HG03039 (cell line): Measurements from ENCODE around the gene FIGN.

ENCODE experiments used
- ATAC-seq: cut with Tn5 transposase; IDR thresholded peaks from one replicate; pipeline ENCODE4 v1.9.1; 2021; ENCODE audit warnings: mild to moderate bottlenecking, moderate library complexity; ENCODE audit not compliant: unreplicated experiment

FIGN gene

GRCh38 chr2:163737563-163737962 lies 1.8 kb upstream of the FIGN start:
- ATAC-seq = no peak

- ATAC-seq = no peak
Measured at GRCh38 chr2:163737190-163737439, 1.3 kb upstream of the FIGN start.

- ATAC-seq = no peak
Measured at GRCh38 chr2:163736433-163737189, 803 bp upstream of the FIGN start.

GRCh38 chr2:163734881-163735684 lies 725 bp downstream of the FIGN start:
- no peak for ATAC-seq

- no peak for ATAC-seq
Measured at GRCh38 chr2:163734401-163734800, 1.4 kb downstream of the FIGN start.

GRCh38 chr2:163733956-163734355 lies 1.9 kb downstream of the FIGN start:
- no peak for ATAC-seq

GRCh38 chr2:163733301-163733938 lies 2.4 kb downstream of the FIGN start:
- no peak for ATAC-seq

- no peak for ATAC-seq
Measured at GRCh38 chr2:163732727-163733126, 3.1 kb downstream of the FIGN start.

GRCh38 chr2:163731735-163732134 lies 4.1 kb downstream of the FIGN start:
- ATAC-seq = no peak

GRCh38 chr2:163730556-163730955 lies 5.3 kb downstream of the FIGN start:
- ATAC-seq = no peak

- ATAC-seq = no peak
Measured at GRCh38 chr2:163729636-163730273, 6.1 kb downstream of the FIGN start.

- no peak for ATAC-seq
Measured at GRCh38 chr2:163723881-163724280, 11.9 kb downstream of the FIGN start.

- ATAC-seq = no peak
Measured at GRCh38 chr2:163723348-163723747, 12.5 kb downstream of the FIGN start.

- ATAC-seq = no peak
Measured at GRCh38 chr2:163719331-163719730, 16.5 kb downstream of the FIGN start.

- ATAC-seq = no peak
Measured at GRCh38 chr2:163717993-163718680, 17.7 kb downstream of the FIGN start.

- no peak for ATAC-seq
Measured at GRCh38 chr2:163717515-163717914, 18.3 kb downstream of the FIGN start.

GRCh38 chr2:163716101-163716500 lies 19.7 kb downstream of the FIGN start:
- ATAC-seq = no peak

GRCh38 chr2:163715668-163716067 lies 20.1 kb downstream of the FIGN start:
- no peak for ATAC-seq

GRCh38 chr2:163715199-163715598 lies 20.6 kb downstream of the FIGN start:
- no peak for ATAC-seq

- ATAC-seq = no peak
Measured at GRCh38 chr2:163713534-163714311, 22.1 kb downstream of the FIGN start.
